ENCODE results near the gene ATP5F1B.
"Not testable (repeated sequence)": the region's sequence is repeated elsewhere in the genome, so short reads cannot be mapped to it uniquely, and the experiment has no call there.

Gene ATP5F1B

DNA sequence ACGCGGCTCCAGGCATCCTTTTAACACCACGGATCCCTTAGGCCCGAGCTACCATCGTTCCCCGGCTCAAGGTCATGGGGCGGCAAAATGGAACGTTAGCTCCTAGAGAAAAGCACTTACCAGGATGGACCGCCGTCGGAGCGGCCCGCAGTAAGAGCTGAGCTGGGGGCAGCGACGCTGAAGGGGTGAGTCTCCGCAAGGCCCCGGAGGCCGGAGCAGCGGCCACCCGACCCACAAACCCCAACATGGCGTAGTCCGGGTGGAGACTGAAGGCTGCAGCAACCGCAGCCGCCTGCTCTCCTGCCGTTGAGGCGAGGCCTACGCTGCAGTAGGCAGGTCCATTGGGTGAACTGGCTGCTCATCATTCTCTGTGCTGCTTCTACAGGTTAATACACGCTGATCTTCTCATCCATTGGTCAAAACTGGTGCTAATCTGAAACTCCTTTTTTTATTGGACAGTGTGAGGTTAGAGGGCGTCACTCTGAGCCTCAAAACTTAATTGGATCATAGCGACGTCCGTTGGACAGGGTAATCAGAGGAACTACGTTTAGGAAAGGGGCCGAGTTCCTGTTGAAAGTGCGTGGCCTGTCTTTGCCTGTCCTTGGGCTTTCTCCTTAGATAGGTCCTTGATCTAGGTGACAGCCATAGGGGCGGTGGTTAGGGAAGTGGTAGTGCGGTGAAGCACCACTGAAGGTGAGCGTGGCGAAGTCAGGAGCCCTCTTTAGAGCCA is at the start of gene ATP5F1B:
ATP5F1B (minus strand) TSS at position 268 of the 730 bp plus-strand sequence; CDS start at position 247, 21 bp downstream.
- DNase-seq: peak; percentile 100

GRCh38 chr12:56694161-56694560 is 48.4 kb upstream of the ATP5F1B start:
- no peak for DNase-seq

DNA sequence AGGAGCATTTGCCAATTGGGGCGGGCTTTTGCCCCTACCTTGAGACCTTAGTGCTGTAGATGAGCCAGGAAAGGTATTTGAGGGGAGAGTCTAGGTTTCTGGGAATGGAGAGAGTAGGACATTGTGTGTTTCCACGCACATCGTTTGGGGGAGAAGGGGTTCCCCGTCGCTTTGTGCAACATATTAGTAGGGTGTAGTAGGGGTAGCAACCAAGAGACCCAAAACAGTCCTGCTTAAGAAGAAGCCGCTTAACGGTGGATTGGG is 43.0 kb upstream of the ATP5F1B start:
- no peak for DNase-seq

DNA sequence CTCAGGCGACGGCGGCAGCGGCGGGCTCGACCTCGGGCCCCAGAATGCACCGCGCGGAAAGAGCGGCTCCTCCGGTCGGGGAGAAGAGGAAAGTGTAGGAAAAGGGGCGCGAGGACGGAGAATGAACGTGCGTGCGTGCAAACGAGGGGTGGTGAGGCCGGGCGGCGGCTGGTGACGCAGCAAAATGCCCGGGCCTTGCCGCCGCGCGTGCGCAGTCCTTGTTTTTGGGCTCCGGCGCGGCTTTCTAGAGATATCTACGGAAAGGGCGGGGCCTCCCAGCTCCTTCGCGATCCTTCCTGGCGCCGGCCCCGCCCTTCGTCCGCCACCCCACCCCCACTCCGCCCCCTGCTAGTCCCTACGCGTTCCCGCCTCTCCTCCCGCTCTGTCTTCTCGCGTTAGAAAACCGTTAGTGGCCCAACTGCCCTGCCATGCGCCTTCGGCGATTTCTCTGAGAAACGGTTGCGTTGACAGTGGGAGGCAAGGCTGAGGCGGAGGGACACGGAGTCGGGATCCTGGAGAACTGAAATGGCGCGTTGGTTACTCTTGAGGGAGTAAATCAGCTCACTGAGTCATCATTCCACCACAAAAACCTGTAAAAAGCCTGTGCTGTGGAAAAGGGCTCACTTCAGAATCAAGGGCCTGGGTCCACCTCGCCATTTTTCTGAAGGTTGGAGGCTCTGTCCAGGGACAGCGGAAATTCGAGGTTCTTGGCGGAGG is 42.5 kb upstream of the ATP5F1B start, which contains the start of gene PTGES3:
PTGES3 (minus strand) TSS at position 156 of the 717 bp plus-strand sequence. CDS start 285 bp downstream, outside the sequence.
- DNase-seq: peak; percentile 97 to 98

GRCh38 chr12:56687223-56688128 is 41.7 kb upstream of the ATP5F1B start:
- DNase-seq: peak; percentile 19 to 23

GRCh38 chr12:56684745-56685359 is 39.1 kb upstream of the ATP5F1B start:
- no peak for DNase-seq

DNA sequence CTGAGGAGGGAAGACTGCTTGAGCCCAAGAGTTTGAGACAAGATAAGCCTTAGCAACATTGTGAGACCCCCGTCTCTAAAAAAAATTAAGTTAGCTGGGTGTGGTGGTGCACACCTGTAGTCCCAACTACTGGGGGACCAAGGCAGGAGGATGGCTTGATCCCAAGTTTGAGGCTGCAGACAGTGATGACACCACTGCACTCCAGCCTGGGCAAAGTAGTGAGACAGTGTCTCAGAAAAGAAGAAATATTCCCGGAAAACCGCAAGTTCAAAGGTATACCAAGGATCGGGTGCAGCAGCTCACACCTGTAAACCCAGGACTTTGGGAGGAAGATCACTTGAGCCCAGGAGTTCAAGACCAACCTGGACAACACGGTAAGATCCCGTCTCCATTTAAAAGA is 36.5 kb upstream of the ATP5F1B start:
- no peak for DNase-seq

GRCh38 chr12:56679883-56680575 is 34.2 kb upstream of the ATP5F1B start:
- no peak for DNase-seq

DNA sequence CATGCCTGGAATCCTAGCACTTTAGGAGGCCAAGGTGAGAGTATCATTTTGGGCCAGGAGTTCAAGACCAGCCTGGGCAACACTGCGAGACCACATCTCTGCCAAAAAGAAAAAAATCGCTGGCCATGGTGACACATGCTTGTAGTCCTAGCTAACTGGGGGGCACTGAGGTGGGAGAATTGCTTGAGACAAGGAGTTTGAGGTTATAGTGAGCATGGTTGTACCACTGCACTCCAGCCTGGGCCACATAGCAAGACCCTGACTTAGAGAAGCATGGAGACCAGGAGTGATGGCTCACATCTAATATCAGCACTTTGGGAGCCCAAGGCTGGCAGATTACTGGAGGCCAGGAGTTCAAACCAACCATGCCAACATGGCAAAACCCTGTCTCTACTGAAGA is 33.1 kb upstream of the ATP5F1B start:
- no peak for DNase-seq

DNA sequence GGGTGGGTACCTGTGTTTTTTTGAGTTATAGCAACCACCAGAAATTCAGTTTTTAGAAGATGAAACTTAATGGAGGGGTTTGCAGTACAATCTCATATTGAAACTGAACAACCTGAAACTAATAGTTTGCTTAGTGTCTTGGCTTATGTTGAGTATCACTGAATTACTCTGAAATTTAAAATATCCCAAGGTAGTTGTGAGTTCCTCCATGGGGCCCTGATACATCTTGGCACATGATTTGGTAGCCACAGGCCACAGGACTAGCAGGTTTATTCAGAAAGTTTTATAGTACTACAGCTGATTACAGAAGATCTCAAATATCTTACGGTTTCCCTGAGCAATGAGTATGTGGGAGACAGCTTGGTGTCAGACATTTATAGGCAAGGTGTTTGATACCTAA is 31.9 kb upstream of the ATP5F1B start:
- no peak for DNase-seq

DNA sequence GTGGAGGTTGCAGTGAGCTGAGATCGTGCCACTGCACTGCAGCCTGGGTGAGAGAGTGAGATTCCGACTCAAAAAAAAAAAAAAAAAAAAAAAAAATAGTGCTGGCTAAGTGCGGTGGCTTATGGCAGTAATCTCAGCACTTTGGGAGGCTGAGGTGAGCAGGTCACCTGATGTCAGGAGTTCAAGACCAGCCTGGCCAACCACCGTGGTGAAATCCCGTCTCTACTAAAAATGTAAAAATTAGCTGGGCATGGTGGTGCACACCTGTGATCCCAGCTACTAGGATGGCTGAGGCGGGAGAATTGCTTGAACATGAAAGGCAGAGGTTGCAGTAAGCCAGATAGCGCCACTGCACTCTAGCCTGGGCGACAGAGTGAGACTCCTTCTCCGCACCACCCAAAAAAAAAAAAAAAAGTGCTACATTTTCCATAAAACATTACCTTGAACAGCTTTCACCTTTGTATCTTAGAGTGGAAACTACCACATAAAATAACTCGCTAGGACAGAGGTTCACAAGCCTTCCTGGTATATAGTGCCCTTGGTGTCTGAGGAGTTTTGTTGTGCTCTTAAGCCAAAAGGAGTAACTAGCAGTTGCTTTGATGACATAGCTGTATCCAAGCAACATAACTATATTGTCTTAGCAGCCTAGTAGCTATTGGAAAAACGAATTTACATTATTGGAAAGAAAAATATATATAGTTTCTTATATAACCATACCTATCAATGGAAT is 31.2 kb upstream of the ATP5F1B start:
- DNase-seq: no peak

DNA sequence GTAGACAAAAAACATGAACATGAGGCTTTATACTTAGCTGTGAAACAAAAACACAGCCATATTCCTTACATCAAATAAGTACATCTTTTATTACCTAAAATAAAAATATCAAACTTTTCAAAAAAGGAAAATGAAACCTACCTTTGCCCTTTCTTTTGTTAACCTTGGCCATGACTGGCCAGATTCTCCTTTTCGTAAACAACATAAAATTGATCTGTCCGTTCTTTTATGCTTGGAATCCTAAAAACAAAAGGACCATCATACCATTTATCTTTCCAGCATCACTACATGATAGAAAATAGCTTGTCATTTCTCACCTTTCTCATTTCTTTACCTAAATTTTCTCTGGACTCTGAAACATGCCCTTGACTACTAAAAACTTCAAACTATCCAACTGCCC is 25.8 kb upstream of the ATP5F1B start:
- DNase-seq: no peak

- no peak for DNase-seq
Measured at GRCh38 chr12:56670836-56671235, 25.1 kb upstream of the ATP5F1B start.

DNA sequence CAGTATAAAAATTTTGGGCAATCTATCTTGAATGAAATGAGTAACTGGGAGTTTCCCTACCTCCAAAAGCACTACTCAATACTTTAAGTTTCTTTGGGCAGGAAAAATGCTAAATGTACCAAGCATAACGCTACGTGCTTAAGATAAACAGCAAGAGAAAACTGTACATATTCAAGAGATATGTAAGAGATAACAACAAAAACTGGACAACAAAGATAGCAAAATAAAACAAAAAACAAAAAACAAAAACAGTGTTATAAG is 22.3 kb upstream of the ATP5F1B start:
- DNase-seq: no peak

DNA sequence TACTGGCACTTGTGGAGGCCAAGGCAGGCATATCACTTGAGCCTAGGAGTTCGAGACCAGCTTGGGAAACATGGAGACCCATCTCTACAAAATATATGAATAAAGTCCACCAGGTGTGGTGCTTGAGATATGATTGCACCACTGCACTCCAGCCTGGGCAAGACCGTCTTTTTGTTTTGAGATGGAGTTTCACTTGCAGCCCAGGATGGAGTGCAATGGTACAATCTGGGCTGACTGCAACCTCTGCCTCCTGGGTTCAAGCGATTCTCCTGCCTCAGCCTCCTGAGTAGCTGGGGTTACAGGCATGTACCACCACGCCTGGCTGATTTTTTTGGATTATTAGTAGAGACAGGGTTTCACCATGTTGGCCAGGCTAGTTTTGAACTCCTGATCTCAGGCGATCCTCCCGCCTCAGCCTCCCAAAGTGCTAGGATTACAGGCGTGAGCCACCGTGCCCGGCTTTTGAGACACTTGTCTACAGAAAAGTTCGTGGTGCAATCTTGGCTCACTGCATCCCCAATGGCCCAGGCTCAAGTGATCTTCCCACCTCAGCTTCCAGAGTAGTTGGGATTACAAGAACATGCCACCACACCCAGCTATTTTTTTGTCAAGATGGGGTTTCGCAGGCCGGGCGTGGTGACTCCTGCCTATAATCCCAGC is 16.3 kb upstream of the ATP5F1B start:
- no peak for DNase-seq

DNA sequence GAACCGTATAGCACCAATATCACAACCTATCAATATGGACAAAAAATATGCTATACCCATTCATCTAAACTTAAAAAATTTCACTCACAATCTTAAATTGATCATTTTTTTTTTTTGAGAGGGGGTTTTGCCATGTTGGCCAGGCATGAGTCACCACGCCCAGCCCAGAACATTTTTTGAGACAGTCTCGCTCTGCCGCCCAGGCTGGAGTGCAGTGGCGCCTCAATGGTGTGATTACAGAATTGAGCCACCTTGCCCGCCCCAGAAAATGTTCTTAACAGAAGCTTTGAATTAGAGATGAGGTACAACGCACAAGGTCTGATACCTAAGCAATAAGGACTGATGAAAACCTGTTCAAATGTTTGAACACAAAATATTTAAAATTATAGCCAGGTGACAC is 15.8 kb upstream of the ATP5F1B start:
- DNase-seq: no peak

- DNase-seq: no peak
Measured at GRCh38 chr12:56658921-56659320, 13.1 kb upstream of the ATP5F1B start.

DNA sequence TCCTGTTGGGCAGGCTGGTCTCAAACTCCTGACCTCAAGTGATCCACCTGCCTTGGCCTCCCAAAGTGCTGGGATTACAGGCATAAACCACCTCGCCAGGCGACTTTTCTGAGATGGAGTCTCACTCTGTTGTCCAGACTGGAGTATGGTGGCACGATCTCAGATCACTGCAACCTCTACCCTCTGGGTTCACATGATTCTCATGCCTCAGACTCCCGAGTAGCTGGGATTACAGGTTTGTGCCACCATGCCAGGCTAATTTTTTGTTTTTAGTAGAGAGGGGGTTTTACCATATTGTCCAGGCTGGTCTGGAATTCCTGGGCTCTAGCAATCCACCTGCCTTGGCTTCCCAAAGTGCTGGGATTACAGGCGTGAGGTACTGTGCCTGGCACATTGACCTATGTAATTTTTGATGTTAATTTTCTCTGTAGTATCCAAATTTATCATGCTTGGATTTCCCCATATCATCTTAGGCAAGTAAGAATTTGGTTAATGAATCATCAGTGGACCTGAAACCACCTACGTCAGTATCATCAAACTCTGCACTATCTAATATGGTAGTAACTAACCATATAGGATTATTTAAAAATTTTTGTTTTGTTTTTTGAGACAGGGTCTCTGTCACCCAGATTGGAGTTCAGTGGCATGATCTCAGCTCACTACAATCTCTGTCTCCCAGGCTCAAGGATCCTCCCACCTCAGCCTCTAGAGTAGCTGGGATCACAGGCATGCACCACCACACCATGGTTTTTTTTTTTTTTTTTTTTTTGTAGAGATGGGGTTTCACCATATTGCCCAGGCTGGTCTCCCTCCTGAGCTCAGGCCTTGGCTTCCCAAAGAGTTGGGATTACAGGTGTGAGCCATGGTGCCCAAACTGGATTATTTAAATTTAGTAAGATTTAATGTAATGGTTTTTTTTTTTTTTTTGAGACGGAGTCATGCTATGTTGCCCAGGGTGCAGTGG is 11.9 kb upstream of the ATP5F1B start:
- DNase-seq: no peak

- DNase-seq: not testable (repeated sequence)
Measured at GRCh38 chr12:56653781-56654180, 8.0 kb upstream of the ATP5F1B start.

- not testable (repeated sequence) for DNase-seq
Measured at GRCh38 chr12:56648023-56648422, 2.2 kb upstream of the ATP5F1B start.
